Measurements from ENCODE around the gene DGLUCY.
"Not testable (repeated sequence)": the region's sequence is repeated elsewhere in the genome, so short reads cannot be mapped to it uniquely, and the experiment has no call there.

Gene DGLUCY

DNA sequence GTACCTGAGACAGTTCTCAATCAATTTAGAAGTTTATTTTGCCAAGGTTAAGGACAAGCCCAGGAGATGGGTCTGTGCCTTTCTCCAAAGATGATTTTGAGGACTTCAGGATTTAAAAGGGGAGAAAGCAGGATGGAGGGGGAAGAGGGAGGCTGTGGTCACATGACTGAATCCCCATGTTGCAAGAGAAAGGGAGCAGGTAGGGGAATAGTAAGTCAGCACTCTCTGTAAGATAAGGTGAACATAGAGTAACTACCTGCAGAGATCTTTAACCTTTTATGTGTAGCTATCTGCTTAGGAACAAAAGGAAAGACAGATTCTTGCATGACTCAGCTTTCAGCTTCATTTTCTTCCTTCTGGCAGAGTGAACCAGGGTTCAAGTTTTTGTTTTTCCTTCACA, 25.9 kb downstream of the DGLUCY start:
- Histone ChIP-seq H3K9ac (ENCODE audit: low read depth, low read length) (no peak overlapping the region), H3K9me3 (ENCODE audit: control insufficient read depth, insufficient read depth, low read length) (no peaks in the 10 kb centered on the region; the same call in 1 of the 2 replicates), H3K36me3 (ENCODE audit: insufficient read depth, low read length) (peaks cover 3% of the 10 kb centered on the region; the same call in 1 of the 2 replicates), H3K4me1 (ENCODE audit: insufficient read depth, low read length) (0 out of 2 replicates have a peak, but pooled peaks cover 6% of the 10 kb centered on the region)

GRCh38 chr14:91140672-91141071, 26.8 kb downstream of the DGLUCY start:
- Histone ChIP-seq H3K36me3 (ENCODE audit: insufficient read depth, low read length) (no peaks in the 10 kb centered on the region), H3K4me1 (ENCODE audit: insufficient read depth, low read length) (0 out of 2 replicates have a peak, but pooled peaks cover 6% of the 10 kb centered on the region), H3K9me3 (ENCODE audit: control insufficient read depth, insufficient read depth, low read length) (no peaks in the 10 kb centered on the region; the same call in 1 of the 2 replicates), H3K9ac (ENCODE audit: low read depth, low read length) (no peak overlapping the region)

DNA sequence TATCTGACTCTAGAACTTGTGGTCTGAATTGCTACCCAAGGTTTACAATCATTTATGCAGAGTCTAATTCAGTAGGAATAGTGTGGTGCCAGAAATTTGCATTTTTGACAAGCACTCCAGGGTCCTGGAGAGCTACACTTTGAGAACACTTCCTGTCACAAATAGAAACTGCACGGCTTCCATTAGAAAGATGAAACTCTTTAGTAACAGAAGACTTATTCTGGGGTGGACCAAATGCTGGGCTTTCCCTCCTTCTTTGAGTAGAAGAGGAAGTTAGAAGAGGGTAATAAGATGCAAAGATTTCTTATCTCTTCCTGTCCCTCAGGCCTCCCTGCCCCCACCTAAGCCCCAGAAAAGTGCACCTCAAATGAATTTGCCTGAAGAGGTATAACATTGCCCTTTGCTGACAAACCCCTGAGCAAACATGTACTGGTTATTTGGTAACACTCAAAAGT, 28.4 kb downstream of the DGLUCY start:
- Histone ChIP-seq H3K4me1 (ENCODE audit: insufficient read depth, low read length) (0 out of 2 replicates have a peak, but pooled peaks cover 6% of the 10 kb centered on the region), H3K36me3 (ENCODE audit: insufficient read depth, low read length) (peaks cover 3% of the 10 kb centered on the region; the same call in 1 of the 2 replicates), H3K9me3 (ENCODE audit: control insufficient read depth, insufficient read depth, low read length) (no peaks in the 10 kb centered on the region; the same call in 1 of the 2 replicates), H3K9ac (ENCODE audit: low read depth, low read length) (no peak overlapping the region)

- Histone ChIP-seq H3K36me3 (ENCODE audit: insufficient read depth, low read length) (peaks cover 6% of the 10 kb centered on the region; the same call in 1 of the 2 replicates), H3K4me1 (ENCODE audit: insufficient read depth, low read length) (0 out of 2 replicates have a peak, but pooled peaks cover 6% of the 10 kb centered on the region), H3K9ac (ENCODE audit: low read depth, low read length) (no peak overlapping the region), H3K9me3 (ENCODE audit: control insufficient read depth, insufficient read depth, low read length) (no peaks in the 10 kb centered on the region; the same call in 1 of the 2 replicates)
Measured at GRCh38 chr14:91143862-91144261, 30.0 kb downstream of the DGLUCY start.

- peaks cover 6% of the 10 kb centered on the region; the same call in 1 of the 2 replicates for H3K36me3 ChIP-seq (ENCODE audit: insufficient read depth, low read length)
- H3K9ac ChIP-seq (ENCODE audit: low read depth, low read length), result no peak overlapping the region
- 0 out of 2 replicates have a peak, but pooled peaks cover 5% of the 10 kb centered on the region for H3K4me1 ChIP-seq (ENCODE audit: insufficient read depth, low read length)
- no peaks in the 10 kb centered on the region; the same call in 1 of the 2 replicates for H3K9me3 ChIP-seq (ENCODE audit: control insufficient read depth, insufficient read depth, low read length)
Measured at GRCh38 chr14:91144425-91145145, 30.7 kb downstream of the DGLUCY start.

DNA sequence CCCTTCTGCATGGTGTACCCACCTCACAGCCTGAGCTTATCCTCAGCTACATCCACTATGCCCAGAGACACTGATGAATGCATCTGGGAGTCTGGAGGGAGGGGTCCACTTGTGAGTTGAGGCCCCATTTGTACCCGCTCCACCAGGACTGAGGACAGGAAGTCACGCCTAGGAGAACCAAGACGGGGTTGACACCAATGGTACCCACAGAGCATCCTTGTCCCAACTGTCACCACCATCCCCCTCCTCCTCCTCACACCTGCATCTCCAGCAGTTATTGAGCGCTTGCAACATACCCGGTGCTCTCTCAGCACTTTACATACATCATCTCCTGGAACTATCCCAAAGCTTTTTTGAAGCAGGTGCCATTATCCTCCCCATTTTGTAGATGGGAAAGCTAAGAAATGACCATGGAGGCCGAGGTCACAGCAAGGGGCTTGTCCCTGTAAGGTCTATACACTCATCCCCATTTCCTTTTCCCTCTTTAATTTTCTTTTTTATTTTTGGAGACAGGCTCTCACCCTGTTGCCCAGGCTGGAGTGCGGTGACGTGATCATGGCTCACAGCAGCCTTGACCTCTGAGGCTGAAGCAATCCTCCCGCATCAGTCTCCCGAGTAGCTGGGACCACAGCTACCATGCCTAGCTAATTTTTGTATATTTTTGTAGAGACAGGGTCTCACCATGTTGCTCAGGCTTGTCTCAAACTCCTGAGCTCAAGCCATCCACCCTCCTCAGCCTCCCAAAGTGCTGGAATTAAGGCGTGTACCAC, 31.7 kb downstream of the DGLUCY start:
- H3K9ac ChIP-seq (ENCODE audit: low read depth, low read length), result no peak overlapping the region
- no peaks in the 10 kb centered on the region for H3K4me1 ChIP-seq (ENCODE audit: insufficient read depth, low read length)
- no peaks in the 10 kb centered on the region; the same call in 1 of the 2 replicates for H3K9me3 ChIP-seq (ENCODE audit: control insufficient read depth, insufficient read depth, low read length)
- H3K36me3 ChIP-seq (ENCODE audit: insufficient read depth, low read length), result peaks cover 6% of the 10 kb centered on the region; the same call in 1 of the 2 replicates

DNA sequence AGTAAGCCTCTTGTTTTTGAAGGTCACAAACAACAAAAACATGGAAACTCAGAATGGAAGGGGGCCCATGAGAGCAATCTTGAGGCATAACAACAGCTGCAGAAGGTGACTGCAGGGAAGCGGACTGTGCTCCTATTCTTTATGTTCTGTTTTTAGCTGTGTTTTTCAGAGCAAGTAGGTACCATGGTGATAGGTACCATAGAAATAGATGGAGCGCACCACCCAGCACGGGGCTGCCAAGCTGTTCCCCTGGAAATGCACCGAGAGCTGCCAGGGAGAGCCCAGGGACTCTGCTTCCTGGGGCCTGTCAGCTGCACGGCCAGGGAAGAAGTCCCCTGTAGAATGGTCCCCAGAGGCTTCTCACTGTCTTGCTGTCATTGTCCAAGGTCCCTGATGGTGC, 32.8 kb downstream of the DGLUCY start:
- Histone ChIP-seq H3K36me3 (ENCODE audit: insufficient read depth, low read length) (peaks cover 6% of the 10 kb centered on the region; the same call in 1 of the 2 replicates), H3K4me1 (ENCODE audit: insufficient read depth, low read length) (no peaks in the 10 kb centered on the region), H3K9me3 (ENCODE audit: control insufficient read depth, insufficient read depth, low read length) (no peaks in the 10 kb centered on the region), H3K9ac (ENCODE audit: low read depth, low read length) (no peak overlapping the region)

DNA sequence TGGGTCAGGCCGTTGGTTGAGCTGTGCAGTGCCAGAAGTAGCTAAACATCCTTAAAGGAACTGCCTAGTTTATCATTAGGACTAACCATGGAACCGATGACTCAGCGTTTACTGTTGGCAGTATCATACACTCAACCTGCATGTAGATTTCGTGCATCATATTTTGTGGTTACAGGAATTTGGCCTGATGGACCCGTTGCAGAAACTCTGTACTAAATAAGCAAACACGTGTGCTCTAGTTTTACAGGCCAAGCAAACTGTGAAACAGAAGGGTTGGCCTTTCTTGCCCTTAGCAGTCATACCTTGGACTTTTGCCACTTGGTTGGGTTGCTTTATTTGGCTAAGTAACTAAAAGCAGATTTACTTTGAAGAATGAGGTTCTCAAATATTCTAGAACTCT, 35.6 kb downstream of the DGLUCY start:
- no peaks in the 10 kb centered on the region for H3K4me1 ChIP-seq (ENCODE audit: insufficient read depth, low read length)
- H3K9ac ChIP-seq (ENCODE audit: low read depth, low read length), result no peak overlapping the region
- no peaks in the 10 kb centered on the region for H3K9me3 ChIP-seq (ENCODE audit: control insufficient read depth, insufficient read depth, low read length)
- peaks cover 6% of the 10 kb centered on the region; the same call in 1 of the 2 replicates for H3K36me3 ChIP-seq (ENCODE audit: insufficient read depth, low read length)

DNA sequence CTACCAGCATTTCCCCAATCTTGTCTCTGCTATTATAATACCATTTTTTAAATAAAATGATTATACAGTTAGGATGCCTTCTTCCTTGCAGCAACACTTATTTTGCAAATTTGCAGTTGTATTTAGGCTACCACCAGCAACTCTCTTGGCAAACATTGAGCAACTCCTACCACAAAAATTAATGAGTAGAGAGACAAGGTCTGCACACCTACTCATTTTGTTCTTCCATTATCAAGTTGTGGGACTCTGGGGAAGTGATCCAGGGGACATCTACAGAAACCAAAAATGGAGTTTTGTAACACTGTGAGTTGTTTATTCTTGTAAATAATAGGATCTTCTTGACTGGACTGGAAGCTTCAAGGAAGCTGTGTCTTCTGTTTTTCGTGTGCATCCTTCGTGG, 38.6 kb downstream of the DGLUCY start:
- Histone ChIP-seq H3K9me3 (ENCODE audit: control insufficient read depth, insufficient read depth, low read length) (no peaks in the 10 kb centered on the region), H3K4me1 (ENCODE audit: insufficient read depth, low read length) (no peaks in the 10 kb centered on the region), H3K9ac (ENCODE audit: low read depth, low read length) (no peak overlapping the region), H3K36me3 (ENCODE audit: insufficient read depth, low read length) (0 out of 2 replicates have a peak, but pooled peaks cover 2% of the 10 kb centered on the region)

DNA sequence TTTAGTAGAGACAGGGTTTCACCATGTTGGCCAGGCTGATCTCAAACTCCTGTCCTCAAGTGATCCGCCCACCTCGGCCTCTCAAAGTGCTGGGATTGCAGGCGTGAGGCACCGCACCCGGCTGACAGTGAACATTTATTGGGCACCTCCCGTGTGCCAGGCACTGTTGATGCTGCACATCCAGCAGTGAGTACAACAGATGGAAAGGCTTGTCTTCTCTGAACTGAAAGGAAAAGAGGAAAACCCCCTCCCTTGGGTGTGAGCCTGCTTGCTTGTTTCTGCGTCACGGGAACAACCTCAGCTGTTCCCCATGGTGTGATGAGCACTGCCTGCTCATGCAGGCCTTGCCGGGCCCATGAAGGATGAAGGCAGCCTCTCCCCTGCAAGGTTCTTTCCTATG, 39.5 kb downstream of the DGLUCY start:
- Histone ChIP-seq H3K9me3 (ENCODE audit: control insufficient read depth, insufficient read depth, low read length) (no peaks in the 10 kb centered on the region), H3K4me1 (ENCODE audit: insufficient read depth, low read length) (no peaks in the 10 kb centered on the region), H3K9ac (ENCODE audit: low read depth, low read length) (no peak overlapping the region), H3K36me3 (ENCODE audit: insufficient read depth, low read length) (no peaks in the 10 kb centered on the region)

GRCh38 chr14:91154851-91155625, 41.2 kb downstream of the DGLUCY start:
- Histone ChIP-seq H3K9me3 (ENCODE audit: control insufficient read depth, insufficient read depth, low read length) (no peaks in the 10 kb centered on the region), H3K4me1 (ENCODE audit: insufficient read depth, low read length) (no peaks in the 10 kb centered on the region), H3K9ac (ENCODE audit: low read depth, low read length) (no peak overlapping the region), H3K36me3 (ENCODE audit: insufficient read depth, low read length) (peaks cover 2% of the 10 kb centered on the region; the same call in 1 of the 2 replicates)

DNA sequence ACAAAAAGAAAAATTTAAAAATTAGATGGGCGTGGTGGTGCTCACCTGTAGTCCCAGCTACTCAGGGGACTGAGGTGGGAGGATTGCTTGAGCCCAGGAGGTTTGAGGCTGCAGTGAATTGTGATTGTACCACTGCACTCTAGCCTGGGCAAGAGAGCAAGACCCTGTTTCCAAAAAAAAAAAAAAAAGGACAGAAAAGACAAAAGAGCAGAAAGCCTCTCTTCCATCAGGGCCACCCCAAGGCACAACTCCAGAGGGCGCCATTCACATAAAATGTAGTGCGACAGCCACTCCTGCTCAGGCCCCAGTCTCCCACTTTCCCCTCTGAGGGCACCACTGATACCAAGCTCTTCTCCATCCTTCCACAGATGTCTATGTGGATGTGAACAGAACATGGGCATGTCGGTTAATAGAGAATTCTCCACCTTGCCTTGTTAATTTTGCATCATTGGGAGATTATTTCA, 41.8 kb downstream of the DGLUCY start:
- H3K4me1 ChIP-seq (ENCODE audit: insufficient read depth, low read length), result no peaks in the 10 kb centered on the region
- H3K9ac ChIP-seq (ENCODE audit: low read depth, low read length), result no peak overlapping the region
- no peaks in the 10 kb centered on the region for H3K9me3 ChIP-seq (ENCODE audit: control insufficient read depth, insufficient read depth, low read length)
- H3K36me3 ChIP-seq (ENCODE audit: insufficient read depth, low read length), result peaks cover 6% of the 10 kb centered on the region

GRCh38 chr14:91156142-91156666, 42.3 kb downstream of the DGLUCY start:
- H3K36me3 ChIP-seq (ENCODE audit: insufficient read depth, low read length); H3K4me1 ChIP-seq (ENCODE audit: insufficient read depth, low read length); H3K9me3 ChIP-seq (ENCODE audit: control insufficient read depth, insufficient read depth, low read length); H3K9ac ChIP-seq (ENCODE audit: low read depth, low read length): not testable (repeated sequence)

- H3K9me3 ChIP-seq (ENCODE audit: control insufficient read depth, insufficient read depth, low read length); H3K36me3 ChIP-seq (ENCODE audit: insufficient read depth, low read length); H3K4me1 ChIP-seq (ENCODE audit: insufficient read depth, low read length); H3K9ac ChIP-seq (ENCODE audit: low read depth, low read length): not testable (repeated sequence)
Measured at GRCh38 chr14:91156877-91157276, 43.0 kb downstream of the DGLUCY start.

Data from ES-I3 (cell line).